ENCODE results near the gene CDC25C. TPM values are rescaled to one million over a fixed set of nuclear protein-coding genes. Genes with fewer than 3 reads are reported as not detected.

The CDC25C gene
- total RNA-seq, 4 donors from 2014 or later = 0.32 to 2.8 (median 0.68) TPM; not detected in 1

- H3K36me3 ChIP-seq = peaks cover 0 to 20% (median 9%) of the 10 kb centered on the region in 4 donors
- H3K27me3 ChIP-seq = no peaks in the 10 kb centered on the region
- DNase-seq = no peak
- H3K4me1 ChIP-seq = peaks cover 6 to 58% (median 10%) of the 10 kb centered on the region in 4 donors
- peak overlapping the region in 1 of 4 donors; percentile 18 for H3K27ac ChIP-seq
- intact Hi-C loops (cut with DNase I; ENCODE audit: low total_unique reads) (no loop called here), in situ Hi-C loops (cut with MboI; ENCODE audit: low pct_ligation_motif_present in 1 of 4, low pct_unique_long_range_greater_than_20kb in 1 of 4, low sequenced_read_pairs in 3 of 4) (no loop called here)
- no peak overlapping the region for H3K4me3 ChIP-seq
- no peak for TF ChIP-seq POLR2A (IDR thresholded peaks at IDR 0.05)
- 64 to 91% methylated on average over 3 of the region's 3 CpGs for WGBS, 2 donors (ENCODE audit: low coverage in 1 of 2)
- H3K9me3 ChIP-seq = no peaks in the 10 kb centered on the region
Measured at GRCh38 chr5:138370537-138370936, 38.9 kb upstream of the CDC25C start.

DNA sequence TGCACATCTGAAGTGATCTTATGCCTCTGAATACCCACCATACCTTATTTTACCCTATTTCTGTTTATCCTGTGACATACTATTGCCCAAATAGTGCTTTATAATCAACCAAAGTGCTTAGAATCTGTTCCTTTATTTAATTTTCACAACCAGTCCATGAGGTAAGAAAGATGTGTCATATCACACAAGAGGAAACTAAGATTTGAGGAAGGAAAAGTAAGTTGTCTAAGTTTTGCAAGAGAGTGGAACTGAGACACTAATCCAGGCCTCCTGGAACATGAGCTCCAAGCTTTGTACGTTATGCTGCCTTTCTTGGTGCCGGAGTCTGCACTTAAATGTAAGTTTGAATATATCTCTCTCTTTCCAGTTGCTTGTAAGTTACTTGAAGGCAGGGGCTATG lies 38.1 kb upstream of the CDC25C start:
- intact Hi-C loops (cut with DNase I; ENCODE audit: low total_unique reads) (no loop called here), in situ Hi-C loops (cut with MboI; ENCODE audit: low pct_ligation_motif_present in 1 of 4, low pct_unique_long_range_greater_than_20kb in 1 of 4, low sequenced_read_pairs in 3 of 4) (no loop called here)
- H3K27me3 ChIP-seq = no peaks in the 10 kb centered on the region
- no peak for DNase-seq
- no peaks in the 10 kb centered on the region for H3K9me3 ChIP-seq
- peak overlapping the region in 2 of 4 donors; percentile 19 to 46 for H3K27ac ChIP-seq
- 76% methylated on average over 2 of the region's 2 CpGs; no CpG with 5 or more reads in 1 of the 2 donors for WGBS, 2 donors (ENCODE audit: low coverage in 1 of 2)
- peaks cover 6 to 58% (median 10%) of the 10 kb centered on the region in 4 donors for H3K4me1 ChIP-seq
- no peak overlapping the region for H3K4me3 ChIP-seq
- H3K36me3 ChIP-seq = peaks cover 0 to 11% (median 5%) of the 10 kb centered on the region in 4 donors
- TF ChIP-seq, protein P1, sequence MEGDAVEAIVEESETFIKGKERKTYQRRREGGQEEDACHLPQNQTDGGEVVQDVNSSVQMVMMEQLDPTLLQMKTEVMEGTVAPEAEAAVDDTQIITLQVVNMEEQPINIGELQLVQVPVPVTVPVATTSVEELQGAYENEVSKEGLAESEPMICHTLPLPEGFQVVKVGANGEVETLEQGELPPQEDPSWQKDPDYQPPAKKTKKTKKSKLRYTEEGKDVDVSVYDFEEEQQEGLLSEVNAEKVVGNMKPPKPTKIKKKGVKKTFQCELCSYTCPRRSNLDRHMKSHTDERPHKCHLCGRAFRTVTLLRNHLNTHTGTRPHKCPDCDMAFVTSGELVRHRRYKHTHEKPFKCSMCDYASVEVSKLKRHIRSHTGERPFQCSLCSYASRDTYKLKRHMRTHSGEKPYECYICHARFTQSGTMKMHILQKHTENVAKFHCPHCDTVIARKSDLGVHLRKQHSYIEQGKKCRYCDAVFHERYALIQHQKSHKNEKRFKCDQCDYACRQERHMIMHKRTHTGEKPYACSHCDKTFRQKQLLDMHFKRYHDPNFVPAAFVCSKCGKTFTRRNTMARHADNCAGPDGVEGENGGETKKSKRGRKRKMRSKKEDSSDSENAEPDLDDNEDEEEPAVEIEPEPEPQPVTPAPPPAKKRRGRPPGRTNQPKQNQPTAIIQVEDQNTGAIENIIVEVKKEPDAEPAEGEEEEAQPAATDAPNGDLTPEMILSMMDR (IDR thresholded peaks at IDR 0.05) = no peak
- peak; percentile 14 for TF ChIP-seq POLR2A (IDR thresholded peaks at IDR 0.05)

- no peak for DNase-seq
- Histone ChIP-seq H3K4me3 (no peak overlapping the region), H3K27me3 (no peaks in the 10 kb centered on the region), H3K36me3 (peaks cover 0 to 7% (median 2%) of the 10 kb centered on the region in 4 donors), H3K4me1 (peaks cover 6 to 58% (median 10%) of the 10 kb centered on the region in 4 donors), H3K9me3 (no peaks in the 10 kb centered on the region), H3K27ac (peak overlapping the region in 2 of 4 donors; percentile 19 to 46)
- in situ Hi-C loops (cut with MboI; ENCODE audit: low pct_ligation_motif_present in 1 of 4, low pct_unique_long_range_greater_than_20kb in 1 of 4, low sequenced_read_pairs in 3 of 4) (no loop called here), intact Hi-C loops (cut with DNase I; ENCODE audit: low total_unique reads) (no loop called here)
- 63 to 71% methylated on average over 4 to 5 of the region's 5 CpGs for WGBS, 2 donors (ENCODE audit: low coverage in 1 of 2)
- TF ChIP-seq POLR2A (IDR thresholded peaks at IDR 0.05) (no peak), EP300 (IDR thresholded peaks at IDR 0.05; ENCODE audit: low read depth) (no peak)
- TF ChIP-seq, protein P1 (IDR thresholded peaks at IDR 0.05) = no peak
Measured at GRCh38 chr5:138369261-138369660, 37.7 kb upstream of the CDC25C start.

DNA sequence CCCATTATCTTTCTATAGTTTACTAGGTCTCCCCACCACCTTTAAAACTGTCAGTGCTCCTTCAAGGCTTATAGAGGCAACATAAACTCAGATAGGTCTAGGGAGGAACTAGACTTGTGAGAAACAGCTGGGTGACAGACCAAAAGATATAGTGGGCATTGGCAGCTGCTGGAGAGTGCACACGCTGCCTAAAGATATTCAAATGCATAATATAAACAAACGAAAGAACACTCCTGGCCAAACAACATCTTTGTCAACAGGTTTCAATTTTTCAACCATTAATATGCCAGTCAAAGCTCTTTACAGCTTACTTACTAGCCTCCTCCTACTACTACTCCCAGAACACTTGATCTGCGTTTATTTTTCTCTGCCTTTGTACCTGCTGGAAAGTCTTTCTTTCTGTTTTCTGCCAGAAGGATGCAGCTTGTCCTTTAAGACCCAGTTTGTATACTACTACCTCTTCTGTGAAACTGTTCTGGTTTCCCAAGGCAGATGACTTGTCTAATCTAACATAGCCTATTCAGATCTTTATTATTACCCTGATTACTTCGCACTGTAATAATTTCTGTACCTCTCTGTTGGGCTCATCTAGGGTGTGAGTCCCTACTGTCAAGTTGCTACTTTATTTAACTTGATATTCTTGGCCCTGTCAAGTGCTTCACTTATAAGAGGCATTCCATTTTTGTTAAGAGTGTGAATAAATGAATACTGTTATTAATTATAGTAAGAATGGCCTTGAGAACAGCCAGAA lies 35.2 kb upstream of the CDC25C start:
- H3K36me3 ChIP-seq = no peaks in the 10 kb centered on the region
- in situ Hi-C loops (cut with MboI; ENCODE audit: low pct_ligation_motif_present in 1 of 4, low pct_unique_long_range_greater_than_20kb in 1 of 4, low sequenced_read_pairs in 3 of 4) = no loop called here
- intact Hi-C loops (cut with DNase I; ENCODE audit: low total_unique reads) = no loop called here
- H3K27me3 ChIP-seq = no peaks in the 10 kb centered on the region
- no peaks in the 10 kb centered on the region for H3K9me3 ChIP-seq
- peaks cover 6 to 54% (median 10%) of the 10 kb centered on the region in 4 donors for H3K4me1 ChIP-seq
- TF ChIP-seq, protein P1 (IDR thresholded peaks at IDR 0.05) = no peak
- no peak for TF ChIP-seq EP300 (IDR thresholded peaks at IDR 0.05; ENCODE audit: low read depth)
- no peak for TF ChIP-seq POLR2AphosphoS5 (IDR thresholded peaks at IDR 0.05)
- TF ChIP-seq POLR2A (IDR thresholded peaks at IDR 0.05) = no peak
- 52 to 54% methylated on average over 3 to 4 of the region's 4 CpGs for WGBS, 2 donors (ENCODE audit: low coverage in 1 of 2)
- no peak for DNase-seq
- no peak overlapping the region for H3K4me3 ChIP-seq
- H3K27ac ChIP-seq = no peak overlapping the region

All from transverse colon (tissue), 4 donors.